Esophagus (tissue), 2 donors: ENCODE data around the gene TIGD6. TPM values are rescaled to one million over a fixed set of nuclear protein-coding genes. Genes with fewer than 3 reads are reported as not detected.
"Not testable (repeated sequence)": the region's sequence is repeated elsewhere in the genome, so short reads cannot be mapped to it uniquely, and the experiment has no call there.

ENCODE experiments used
- H3K27ac ChIP-seq, 2 donors: one replicate each; pipeline ENCODE4 v1.5.1; 2013; ENCODE audit warnings: low read depth in 2 of 2, mild to moderate bottlenecking in 2 of 2, inconsistent platforms in 1 of 2, low read length in 1 of 2, moderate library complexity in 1 of 2
- H3K27me3 ChIP-seq, 2 donors: one replicate each; pipeline ENCODE4 v1.6.1; 2013; ENCODE audit warnings: low read length in 2 of 2, control low read depth in 1 of 2, mild to moderate bottlenecking in 1 of 2; ENCODE audit not compliant: insufficient read depth in 2 of 2, control insufficient read depth in 1 of 2
- H3K36me3 ChIP-seq, 2 donors: one replicate each; pipeline ENCODE4 v1.6.1; 2013; ENCODE audit warnings: low read length in 1 of 2; ENCODE audit not compliant: control insufficient read depth in 2 of 2, insufficient read depth in 2 of 2
- H3K4me1 ChIP-seq, 2 donors: one replicate each; pipeline ENCODE4 v1.6.1; 2013; ENCODE audit warnings: low read length in 1 of 2; ENCODE audit not compliant: control insufficient read depth in 2 of 2, insufficient read depth in 2 of 2
- H3K4me3 ChIP-seq, 2 donors: one replicate each; pipeline ENCODE4 v1.5.1; 2013; ENCODE audit warnings: low read length in 2 of 2, mild to moderate bottlenecking in 2 of 2, low read depth in 1 of 2, moderate library complexity in 1 of 2
- H3K9me3 ChIP-seq, 2 donors: one replicate each; pipeline ENCODE4 v1.6.1; 2013; ENCODE audit warnings: mild to moderate bottlenecking in 2 of 2, low read depth in 1 of 2, low read length in 1 of 2, moderate library complexity in 1 of 2; ENCODE audit not compliant: control insufficient read depth in 2 of 2, insufficient read depth in 1 of 2
- WGBS, 2 donors: extraction: QIAGEN DNeasy Blood & Tissue Kit; methylation state at CpG; one replicate each; pipeline ENCODE4 v1.1.7; 2013; 5-methylcytosine and 5-hydroxymethylcytosine counted together
- polyA plus RNA-seq, 2 donors: library from polyadenylated mRNA; stranded (reverse); fragments of 200-250 nt; gene quantifications; one replicate each; pipeline ENCODE4 v1.2.3, GENCODE V29; 2013
- donor health status: healthy with polysubstance abuse.
- donor health status: Bipolar disorder and iron deficiency.

The TIGD6 gene
- polyA plus RNA-seq, 2 donors = 2.1 to 2.5 TPM

DNA sequence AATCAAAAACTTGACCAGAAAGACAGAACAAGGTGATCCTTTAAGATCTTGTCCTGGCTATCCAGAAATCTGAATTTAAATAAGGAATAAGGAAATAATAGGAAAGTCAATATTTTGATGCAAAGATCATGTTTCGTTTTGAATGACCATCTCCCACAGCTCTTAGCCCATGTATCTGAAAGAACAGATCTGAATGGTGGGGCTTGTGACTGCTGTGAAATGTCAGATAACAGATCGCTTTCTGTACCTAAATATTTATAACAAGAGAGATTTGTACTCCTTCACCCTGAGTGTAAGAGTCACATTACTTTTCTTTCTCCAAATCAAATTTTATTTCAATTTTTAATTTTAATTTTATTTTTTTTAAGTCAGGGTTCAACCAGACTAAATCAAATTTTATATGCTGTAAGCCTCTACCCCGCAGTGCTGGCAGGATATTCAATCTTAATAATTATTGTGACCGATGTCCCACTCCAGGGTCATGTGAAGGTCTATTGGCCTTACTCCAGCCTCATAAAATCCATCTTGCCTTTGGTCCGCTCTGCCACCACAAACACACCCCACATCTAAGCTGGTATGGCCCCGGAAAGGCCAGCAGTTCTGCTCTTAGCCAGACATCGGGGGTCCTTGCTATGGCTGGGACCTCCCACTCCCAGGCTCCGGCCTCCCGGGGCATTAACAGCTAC lies 46.9 kb downstream of the TIGD6 start:
- Histone ChIP-seq H3K27me3 (no peaks in the 10 kb centered on the region), H3K27ac (no peak overlapping the region), H3K4me1 (peaks cover 0 to 3% of the 10 kb centered on the region in 2 donors), H3K4me3 (no peak overlapping the region), H3K36me3 (no peaks in the 10 kb centered on the region), H3K9me3 (no peaks in the 10 kb centered on the region)
- WGBS, 2 donors = 75% methylated on average over 9 of the region's 9 CpGs

DNA sequence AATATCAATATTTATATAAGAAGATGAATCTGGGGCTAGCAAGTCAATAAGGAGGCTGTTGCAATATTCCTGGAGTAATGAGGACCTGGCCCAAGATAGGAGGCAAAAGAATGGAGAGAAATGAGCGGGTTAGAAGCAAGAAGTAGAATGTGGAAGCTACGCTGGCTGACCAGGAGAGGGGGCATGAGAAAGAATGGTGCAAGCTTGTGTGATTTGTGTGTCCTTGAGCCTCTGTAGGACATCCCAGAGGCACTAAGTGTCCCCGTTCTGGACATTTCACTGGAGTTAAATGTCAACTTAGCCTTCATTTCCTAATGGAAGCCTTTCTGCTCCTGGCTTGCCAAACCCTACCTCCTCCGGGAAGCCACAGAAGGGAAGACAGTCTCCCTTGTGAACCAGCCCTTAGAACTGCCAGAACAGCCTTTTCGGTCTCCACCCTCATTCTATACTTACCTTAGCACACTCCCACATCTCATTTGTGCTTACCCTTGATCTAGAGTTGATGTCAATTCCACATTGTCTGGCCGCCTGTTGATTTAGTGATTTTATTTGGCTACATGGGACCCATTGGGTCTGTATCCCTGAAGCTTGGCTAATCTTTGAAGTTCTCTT lies 49.2 kb downstream of the TIGD6 start:
- Histone ChIP-seq H3K4me3 (no peak overlapping the region), H3K27me3 (no peaks in the 10 kb centered on the region), H3K4me1 (peaks cover 0 to 3% of the 10 kb centered on the region in 2 donors), H3K36me3 (no peaks in the 10 kb centered on the region), H3K9me3 (no peaks in the 10 kb centered on the region), H3K27ac (no peak overlapping the region)
- 77 to 85% methylated on average over 6 of the region's 6 CpGs for WGBS, 2 donors

DNA sequence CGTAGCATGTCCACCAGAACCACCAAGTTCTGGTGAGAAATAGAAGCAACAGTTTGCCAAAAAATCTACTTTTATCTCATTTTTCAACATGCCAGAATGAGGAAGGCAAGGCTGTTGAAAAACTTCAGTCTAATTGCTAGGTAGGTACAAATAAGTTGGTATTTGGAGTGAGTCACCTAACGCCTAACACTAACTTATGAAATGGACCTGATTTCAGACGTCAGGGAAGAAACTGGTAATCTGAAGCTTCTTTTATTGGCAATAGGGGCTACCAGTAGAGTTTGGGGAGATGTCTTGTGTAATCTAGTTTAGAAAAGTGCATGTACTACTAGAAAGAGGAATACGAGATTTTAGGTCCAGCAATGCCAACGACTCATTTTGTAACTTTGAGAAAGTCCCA lies 51.5 kb downstream of the TIGD6 start:
- no peaks in the 10 kb centered on the region for H3K36me3 ChIP-seq
- H3K27ac ChIP-seq = no peak overlapping the region
- 78 to 80% methylated on average over 5 of the region's 5 CpGs for WGBS, 2 donors
- peaks cover 0 to 9% of the 10 kb centered on the region in 2 donors for H3K4me1 ChIP-seq
- no peaks in the 10 kb centered on the region for H3K9me3 ChIP-seq
- no peaks in the 10 kb centered on the region for H3K27me3 ChIP-seq
- no peak overlapping the region for H3K4me3 ChIP-seq

DNA sequence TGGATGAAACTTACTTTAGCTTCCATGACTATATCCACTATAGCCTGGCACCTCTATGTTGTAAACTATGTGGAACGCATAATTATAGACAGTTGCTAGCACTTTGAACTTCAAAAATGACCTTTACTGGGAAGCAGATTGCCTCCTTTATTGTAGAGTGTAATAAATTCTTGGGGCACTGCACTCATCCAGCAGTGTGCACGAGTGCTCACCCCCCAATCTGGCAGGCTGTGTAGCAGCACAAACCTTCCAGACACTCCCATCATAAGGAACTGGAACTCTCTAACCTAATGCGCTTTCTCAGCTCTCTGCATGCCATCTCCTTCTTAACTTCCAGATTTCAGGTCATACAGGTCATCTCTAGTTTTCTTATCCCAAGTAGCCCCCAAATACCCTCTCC lies 54.3 kb downstream of the TIGD6 start:
- no peaks in the 10 kb centered on the region for H3K27me3 ChIP-seq
- no peak overlapping the region for H3K4me3 ChIP-seq
- WGBS, 2 donors = 76 to 77% methylated on average over 3 of the region's 3 CpGs
- no peaks in the 10 kb centered on the region for H3K36me3 ChIP-seq
- H3K4me1 ChIP-seq = peaks cover 0 to 16% of the 10 kb centered on the region in 2 donors
- H3K9me3 ChIP-seq = no peaks in the 10 kb centered on the region
- no peak overlapping the region for H3K27ac ChIP-seq

DNA sequence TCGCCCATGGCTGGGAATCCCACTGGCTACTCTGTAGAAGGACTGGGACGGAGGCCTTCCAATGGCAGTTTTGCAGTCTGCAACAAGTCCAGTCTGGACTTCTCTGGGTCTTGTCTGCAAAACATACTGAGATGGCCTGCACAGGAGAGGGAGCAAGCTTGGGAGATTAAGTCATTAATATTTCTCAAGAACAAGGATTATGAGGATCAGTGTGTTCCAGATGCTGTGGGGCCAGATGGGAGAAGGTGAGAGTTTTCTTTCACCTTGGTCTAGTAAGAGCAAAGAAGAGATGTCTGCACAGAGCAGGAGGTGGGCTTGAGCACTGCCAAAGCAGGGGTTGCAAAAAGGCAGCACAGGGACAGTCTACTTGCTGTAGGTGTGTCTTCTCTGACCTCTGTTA lies 55.8 kb downstream of the TIGD6 start, which contains the start of gene PDE6A:
TSS of gene PDE6A (minus strand) at position 128 of the 400 bp plus-strand sequence. CDS start at position 8, 120 bp downstream.
- H3K27ac ChIP-seq = no peak within 1 kb of the TSS

DNA sequence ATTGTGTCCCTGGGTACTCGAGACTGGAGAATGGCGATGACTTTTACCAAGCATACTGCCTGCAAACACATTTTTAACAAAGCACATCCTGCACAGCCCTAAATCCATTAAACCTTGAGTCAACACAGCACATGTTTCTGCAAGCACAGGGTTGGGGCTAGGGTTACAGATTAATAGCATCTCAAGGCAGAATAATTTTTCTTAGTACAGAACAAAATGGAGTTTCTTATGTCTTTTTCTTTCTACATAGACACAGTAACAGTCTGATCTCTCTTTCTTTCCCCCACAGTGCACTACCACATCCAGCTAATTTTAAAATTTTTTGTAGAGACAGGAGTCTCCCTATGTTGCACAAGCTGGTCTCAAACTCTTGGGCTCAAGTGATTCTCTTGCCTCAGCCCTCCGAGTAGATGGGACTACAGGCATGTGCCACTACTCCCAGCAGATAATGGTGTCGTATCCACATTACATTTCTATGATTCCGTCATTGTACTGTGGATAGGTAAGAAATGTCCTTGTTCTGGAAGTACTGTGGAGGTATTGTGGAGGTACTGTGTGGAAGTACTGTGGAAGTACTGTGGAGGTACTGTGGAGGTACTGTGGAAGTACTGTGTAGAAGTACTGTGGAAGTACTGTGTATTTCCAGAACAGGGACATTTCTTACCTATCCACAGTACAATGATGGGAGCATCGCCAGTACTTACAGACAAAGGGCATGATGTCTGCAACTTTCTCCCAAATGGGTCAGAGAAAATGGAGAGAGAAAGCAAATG lies 57.1 kb downstream of the TIGD6 start:
- 78 to 90% methylated on average over 6 of the region's 6 CpGs for WGBS, 2 donors
- H3K4me3 ChIP-seq, H3K9me3 ChIP-seq, H3K27me3 ChIP-seq, H3K36me3 ChIP-seq, H3K27ac ChIP-seq: not testable (repeated sequence)
- H3K4me1 ChIP-seq = peaks cover 0 to 22% of the 10 kb centered on the region in 2 donors

More for the DNA sequence above, 55.8 kb downstream of the TIGD6 start, which contains the start of gene PDE6A:
- H3K27me3 ChIP-seq = no peaks in the 10 kb centered on the region
- H3K9me3 ChIP-seq = no peaks in the 10 kb centered on the region
- H3K4me1 ChIP-seq = peaks cover 0 to 19% of the 10 kb centered on the region in 2 donors
- 71 to 75% methylated on average over 2 of the region's 2 CpGs for WGBS, 2 donors
- H3K36me3 ChIP-seq = no peaks in the 10 kb centered on the region
- no peak within 1 kb of the TSS for H3K4me3 ChIP-seq

Other genes with a start within 250 kb of the TIGD6 start
- 1 to 10 TPM; 1.0 to 1.5 TPM for gene PDE6A, start 55.9 kb downstream of the TIGD6 start, polyA plus RNA-seq
- gene SLC26A2, start 39.9 kb downstream of the TIGD6 start, polyA plus RNA-seq = 1 to 10 TPM; 7.3 to 8.2 TPM
- gene HMGXB3, start 85 bp upstream of the TIGD6 start, polyA plus RNA-seq = 10 to 100 TPM in 1 of 2 donors, 1 to 10 TPM in 1; 9.7 to 13.0 TPM
- 1 to 10 TPM; 2.0 to 4.9 TPM for gene CSF1R, start 85.9 kb upstream of the TIGD6 start, polyA plus RNA-seq
- 1 to 10 TPM; 7.9 to 9.6 TPM for gene PDGFRB, start 155.2 kb upstream of the TIGD6 start, polyA plus RNA-seq
- gene CDX1, start 166.1 kb upstream of the TIGD6 start, polyA plus RNA-seq = under 1 TPM in 1 of 2 donors, not detected in 1; 0.08 TPM
- gene SLC6A7, start 189.4 kb upstream of the TIGD6 start, polyA plus RNA-seq = not detected